C4-2B (cell line): ENCODE results near the gene SLC24A3.

Experiments used
- ZFX ChIP-seq: fragments of 450-650 bp; IDR thresholded peaks from 2 replicates; pipeline ENCODE4 v1.6.1; 2017
- TF ChIP-seq, protein P1 (sequence below): fragments of 450-650 bp; conservative IDR thresholded peaks from 2 replicates; pipeline ENCODE4 v1.5.1; 2017; ENCODE audit warnings: mild to moderate bottlenecking

DNA sequence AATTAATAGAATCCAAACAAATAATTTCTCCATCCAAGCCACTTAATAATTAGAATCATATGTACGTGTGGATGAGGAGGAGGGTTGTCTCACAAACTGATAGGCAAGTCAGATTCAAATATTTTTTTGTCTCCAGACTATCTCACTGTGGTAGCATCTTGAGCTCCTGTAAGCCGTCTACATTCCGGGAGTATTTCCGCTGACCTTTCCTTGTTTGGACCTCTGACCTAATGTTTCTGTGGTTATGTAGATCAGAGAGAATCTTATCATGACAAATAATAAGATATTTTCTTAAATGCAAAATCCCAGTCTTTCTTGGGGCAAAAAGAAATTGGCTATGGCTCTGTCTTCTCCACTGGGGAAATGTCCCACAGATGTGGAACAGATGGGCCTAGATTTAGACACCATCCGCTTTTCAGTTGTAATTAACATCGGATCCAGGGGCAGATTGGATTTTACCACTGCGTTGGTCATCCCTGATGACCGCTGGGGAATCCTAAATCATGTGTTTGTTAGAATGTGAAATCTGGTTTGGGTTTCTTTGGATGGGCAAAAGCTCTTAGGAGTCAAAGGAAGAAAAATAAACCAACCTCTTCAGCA lies 348.5 kb downstream of the SLC24A3 start:
- TF ChIP-seq, protein P1, sequence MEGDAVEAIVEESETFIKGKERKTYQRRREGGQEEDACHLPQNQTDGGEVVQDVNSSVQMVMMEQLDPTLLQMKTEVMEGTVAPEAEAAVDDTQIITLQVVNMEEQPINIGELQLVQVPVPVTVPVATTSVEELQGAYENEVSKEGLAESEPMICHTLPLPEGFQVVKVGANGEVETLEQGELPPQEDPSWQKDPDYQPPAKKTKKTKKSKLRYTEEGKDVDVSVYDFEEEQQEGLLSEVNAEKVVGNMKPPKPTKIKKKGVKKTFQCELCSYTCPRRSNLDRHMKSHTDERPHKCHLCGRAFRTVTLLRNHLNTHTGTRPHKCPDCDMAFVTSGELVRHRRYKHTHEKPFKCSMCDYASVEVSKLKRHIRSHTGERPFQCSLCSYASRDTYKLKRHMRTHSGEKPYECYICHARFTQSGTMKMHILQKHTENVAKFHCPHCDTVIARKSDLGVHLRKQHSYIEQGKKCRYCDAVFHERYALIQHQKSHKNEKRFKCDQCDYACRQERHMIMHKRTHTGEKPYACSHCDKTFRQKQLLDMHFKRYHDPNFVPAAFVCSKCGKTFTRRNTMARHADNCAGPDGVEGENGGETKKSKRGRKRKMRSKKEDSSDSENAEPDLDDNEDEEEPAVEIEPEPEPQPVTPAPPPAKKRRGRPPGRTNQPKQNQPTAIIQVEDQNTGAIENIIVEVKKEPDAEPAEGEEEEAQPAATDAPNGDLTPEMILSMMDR = no peak
- TF ChIP-seq ZFX = no peak
